Fibroblast of upper back skin (primary cell): ENCODE results near the gene GIGYF2.
"Not testable (repeated sequence)": the region's sequence is repeated elsewhere in the genome, so short reads cannot be mapped to it uniquely, and the experiment has no call there.

ENCODE experiments used
- DNase-seq: peaks from one replicate; pipeline ENCODE4 v3.0.0-alpha.2; 2013

The GIGYF2 gene

GRCh38 chr2:232691117-232691516, 6.0 kb upstream of the GIGYF2 start:
- not testable (repeated sequence) for DNase-seq

- no peak for DNase-seq
Observed at GRCh38 chr2:232693344-232693743, 3.8 kb upstream of the GIGYF2 start.

GRCh38 chr2:232696609-232697058, 497 bp upstream of the GIGYF2 start:
- DNase-seq = no peak

GRCh38 chr2:232697807-232698110, 628 bp downstream of the GIGYF2 start:
- DNase-seq = no peak

GRCh38 chr2:232698556-232699091, 1.5 kb downstream of the GIGYF2 start:
- no peak for DNase-seq

GRCh38 chr2:232699110-232699509, 2.0 kb downstream of the GIGYF2 start:
- DNase-seq = no peak

- no peak for DNase-seq
Observed at GRCh38 chr2:232700154-232700553, 3.0 kb downstream of the GIGYF2 start.

- no peak for DNase-seq
Observed at GRCh38 chr2:232707076-232707475, 9.9 kb downstream of the GIGYF2 start.

GRCh38 chr2:232713505-232713904, 16.4 kb downstream of the GIGYF2 start:
- no peak for DNase-seq

- DNase-seq = no peak
Observed at GRCh38 chr2:232714969-232715368, 17.8 kb downstream of the GIGYF2 start.

GRCh38 chr2:232720056-232720455, 22.9 kb downstream of the GIGYF2 start:
- not testable (repeated sequence) for DNase-seq

- DNase-seq = no peak
Observed at GRCh38 chr2:232721261-232721660, 24.1 kb downstream of the GIGYF2 start.

- DNase-seq = no peak
Observed at GRCh38 chr2:232721882-232722281, 24.8 kb downstream of the GIGYF2 start.

- no peak for DNase-seq
Observed at GRCh38 chr2:232723027-232723426, 25.9 kb downstream of the GIGYF2 start.

GRCh38 chr2:232728785-232729184, 31.7 kb downstream of the GIGYF2 start:
- DNase-seq = no peak

- DNase-seq = peak; percentile 79
Observed at GRCh38 chr2:232731470-232731869, 34.3 kb downstream of the GIGYF2 start.

GRCh38 chr2:232741294-232741693, 44.2 kb downstream of the GIGYF2 start:
- no peak for DNase-seq

GRCh38 chr2:232741972-232742371, 44.8 kb downstream of the GIGYF2 start:
- no peak for DNase-seq

- no peak for DNase-seq
Observed at GRCh38 chr2:232744963-232745362, 47.8 kb downstream of the GIGYF2 start.

GRCh38 chr2:232748038-232748437, 50.9 kb downstream of the GIGYF2 start:
- no peak for DNase-seq

GRCh38 chr2:232749331-232749730, 52.2 kb downstream of the GIGYF2 start:
- no peak for DNase-seq

- DNase-seq = no peak
Observed at GRCh38 chr2:232750135-232750671, 53.1 kb downstream of the GIGYF2 start.

GRCh38 chr2:232757905-232758304, 60.8 kb downstream of the GIGYF2 start:
- no peak for DNase-seq

- DNase-seq = peak; percentile 22
Observed at GRCh38 chr2:232761301-232761907, 64.3 kb downstream of the GIGYF2 start.

- DNase-seq = no peak
Observed at GRCh38 chr2:232767866-232768265, 70.7 kb downstream of the GIGYF2 start.
